HepG2 (cell line): Measurements from ENCODE around the gene ATP5F1E. TPM values are rescaled to one million over a fixed set of nuclear protein-coding genes. Genes with fewer than 3 reads are reported as not detected.

Experiments used
- AHR ChIP-seq: IDR thresholded peaks from 2 replicates; pipeline ENCODE4 v1.6.1; 2018; ENCODE audit warnings: missing genetic modification reagents, missing compliant biosample characterization
- FOXK1 ChIP-seq: sonication (generic); formaldehyde crosslinking; IDR thresholded peaks from 2 replicates; pipeline ENCODE4 v1.4.0; 2020; ENCODE audit warnings: low read depth, missing genetic modification reagents, borderline replicate concordance
- GATAD2A ChIP-seq: IDR thresholded peaks from 2 replicates; pipeline ENCODE4 v1.6.1; 2016
- HNF4G ChIP-seq, 2 experiments: sonication (generic) in 1 of 2; formaldehyde crosslinking in 1 of 2; IDR thresholded peaks; 2 replicates each; pipeline versions ENCODE4 v1.4.0 to v1.6.1; 2011 to 2020; ENCODE audit warnings: borderline replicate concordance in 2 of 2, low read depth in 2 of 2, mild to moderate bottlenecking in 2 of 2, low read length in 1 of 2, missing genetic modification reagents in 1 of 2, moderate library complexity in 1 of 2
- HOXD1 ChIP-seq: sonication (generic); formaldehyde crosslinking; IDR thresholded peaks from 2 replicates; pipeline ENCODE4 v1.5.0; 2020; ENCODE audit warnings: missing genetic modification reagents
- RFXAP ChIP-seq: sonication (generic); formaldehyde crosslinking; IDR thresholded peaks from 2 replicates; pipeline ENCODE4 v1.4.0; 2020; ENCODE audit warnings: missing genetic modification reagents, borderline replicate concordance
- SIN3A ChIP-seq: IDR thresholded peaks from 2 replicates; pipeline ENCODE4 v1.6.1; 2011; ENCODE audit warnings: low read depth, mild to moderate bottlenecking, control low read depth, low read length, borderline replicate concordance
- YEATS2 ChIP-seq: sonication (generic); formaldehyde crosslinking; IDR thresholded peaks from 2 replicates; pipeline ENCODE4 v1.4.0; 2020; ENCODE audit warnings: missing genetic modification reagents, borderline replicate concordance
- ZIK1 ChIP-seq: sonication (generic); formaldehyde crosslinking; IDR thresholded peaks from 2 replicates; pipeline ENCODE4 v1.5.0; 2020; ENCODE audit warnings: mild to moderate bottlenecking, low read depth, missing genetic modification reagents, borderline replicate concordance
- ZMYM3 ChIP-seq: sonication (generic); formaldehyde crosslinking; IDR thresholded peaks from 2 replicates; pipeline ENCODE4 v1.5.1; 2020; ENCODE audit warnings: mild to moderate bottlenecking, missing genetic modification reagents
- ZNF337 ChIP-seq: sonication (generic); formaldehyde crosslinking; IDR thresholded peaks from 2 replicates; pipeline ENCODE4 v1.5.1; 2020; ENCODE audit warnings: missing genetic modification reagents, low read depth, mild to moderate bottlenecking, borderline replicate concordance
- ZNF33B ChIP-seq: sonication (generic); formaldehyde crosslinking; IDR thresholded peaks from 2 replicates; pipeline ENCODE4 v1.5.1; 2020; ENCODE audit warnings: mild to moderate bottlenecking, missing genetic modification reagents
- ZNF747 ChIP-seq: sonication (generic); formaldehyde crosslinking; IDR thresholded peaks from 2 replicates; pipeline ENCODE4 v1.8.1; 2023; ENCODE audit warnings: missing genetic modification reagents, mild to moderate bottlenecking, borderline replicate concordance
- ZNF772 ChIP-seq: sonication (generic); formaldehyde crosslinking; IDR thresholded peaks from 2 replicates; pipeline ENCODE4 v1.5.0; 2020; ENCODE audit warnings: mild to moderate bottlenecking, missing genetic modification reagents
- polyA plus RNA-seq, 8 experiments: library from polyadenylated mRNA; depleted of rRNA in 3 of 8; stranded (reverse) in 7 of 8; unstranded in 1 of 8; fragments of >200 nt; fragmentation: Illumina TruSeq in 4 of 8; extraction: Trizol in 4 of 8; gene quantifications; 2 replicates each; pipeline versions ENCODE4 v1.2.1 to v1.2.3, GENCODE V29; 2011 to 2016; ENCODE audit warnings: low read depth in 4 of 8, missing spikeins in 1 of 8, mixed read lengths in 1 of 8; ENCODE audit not compliant: insufficient read depth in 1 of 8
- total RNA-seq, 5 experiments: library from RNA; depleted of rRNA; stranded (reverse); fragments of >200 nt; fragmentation: Illumina TruSeq; extraction: Trizol; gene quantifications; 2 replicates each; pipeline ENCODE4 v1.2.3, GENCODE V29; 2016; ENCODE audit warnings: low read depth in 1 of 5
- TF ChIP-seq, protein P1 (sequence below): sonication (generic); formaldehyde crosslinking; IDR thresholded peaks from 2 replicates; pipeline ENCODE4 v1.5.0; 2020; ENCODE audit warnings: mild to moderate bottlenecking, missing genetic modification reagents, borderline replicate concordance
- TF ChIP-seq, protein P2 (sequence below): IDR thresholded peaks from 2 replicates; pipeline ENCODE4 v1.6.1; 2018; ENCODE audit warnings: missing genetic modification reagents
- TF ChIP-seq, protein P3 (sequence below): sonication (generic); formaldehyde crosslinking; conservative IDR thresholded peaks from 2 replicates; pipeline ENCODE4 v1.4.0; 2020; ENCODE audit warnings: missing genetic modification reagents
- TF ChIP-seq, protein P4 (sequence below): sonication (generic); formaldehyde crosslinking; IDR thresholded peaks from 2 replicates; pipeline ENCODE4 v1.5.1; 2020; ENCODE audit warnings: mild to moderate bottlenecking, missing genetic modification reagents, moderate library complexity

ATP5F1E gene
- total and polyA plus RNA-seq, 2 of the 13 experiments (the other 11 are each of a cell fraction or from before 2014, with no cell fraction given), result 121 to 134 TPM

DNA sequence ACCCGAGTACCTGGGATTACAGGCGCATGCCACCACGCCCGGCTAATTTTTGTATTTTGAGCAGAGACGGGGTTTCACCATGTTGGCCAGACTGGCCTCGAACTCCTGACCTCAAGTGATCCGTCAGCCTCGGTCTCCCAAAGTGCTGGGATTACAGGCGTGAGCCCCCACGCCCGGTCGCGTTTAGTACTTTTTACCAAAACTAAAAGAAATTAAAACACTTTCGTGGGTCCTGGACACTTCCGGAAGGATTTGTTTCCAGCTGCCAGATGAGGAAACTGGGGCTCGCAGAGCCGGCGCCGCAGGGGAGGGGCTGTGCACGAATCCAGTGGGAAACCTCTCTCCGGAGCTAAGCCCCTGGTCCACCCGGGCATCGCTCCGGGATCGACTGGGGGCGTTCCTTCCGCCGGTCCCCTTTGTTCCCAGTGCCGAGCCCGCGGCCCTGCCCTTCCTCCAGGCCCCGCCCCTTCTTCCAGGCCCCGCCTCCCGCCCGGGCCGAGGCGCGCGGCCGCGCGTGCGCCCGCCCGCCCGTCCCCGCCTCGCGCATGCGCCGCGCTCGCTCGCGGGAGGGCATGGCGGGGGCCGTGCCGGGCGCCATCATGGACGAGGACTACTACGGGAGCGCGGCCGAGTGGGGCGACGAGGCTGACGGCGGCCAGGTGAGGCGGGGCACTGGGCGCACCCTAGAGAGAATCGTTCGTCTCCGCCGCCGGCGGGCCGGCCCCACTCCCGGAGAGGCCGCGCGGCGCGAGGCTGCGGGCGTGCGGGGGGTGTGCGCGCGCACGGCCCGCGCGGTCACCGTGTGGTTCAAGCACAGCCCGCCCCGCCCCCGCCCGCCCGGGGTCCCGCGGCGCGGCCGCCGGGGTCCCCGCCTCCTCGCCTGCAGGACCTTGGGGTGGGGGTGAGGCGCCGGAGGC lies 51.2 kb downstream of the ATP5F1E start, which contains the start of gene NELFCD (continued):
- TF ChIP-seq, protein P1, sequence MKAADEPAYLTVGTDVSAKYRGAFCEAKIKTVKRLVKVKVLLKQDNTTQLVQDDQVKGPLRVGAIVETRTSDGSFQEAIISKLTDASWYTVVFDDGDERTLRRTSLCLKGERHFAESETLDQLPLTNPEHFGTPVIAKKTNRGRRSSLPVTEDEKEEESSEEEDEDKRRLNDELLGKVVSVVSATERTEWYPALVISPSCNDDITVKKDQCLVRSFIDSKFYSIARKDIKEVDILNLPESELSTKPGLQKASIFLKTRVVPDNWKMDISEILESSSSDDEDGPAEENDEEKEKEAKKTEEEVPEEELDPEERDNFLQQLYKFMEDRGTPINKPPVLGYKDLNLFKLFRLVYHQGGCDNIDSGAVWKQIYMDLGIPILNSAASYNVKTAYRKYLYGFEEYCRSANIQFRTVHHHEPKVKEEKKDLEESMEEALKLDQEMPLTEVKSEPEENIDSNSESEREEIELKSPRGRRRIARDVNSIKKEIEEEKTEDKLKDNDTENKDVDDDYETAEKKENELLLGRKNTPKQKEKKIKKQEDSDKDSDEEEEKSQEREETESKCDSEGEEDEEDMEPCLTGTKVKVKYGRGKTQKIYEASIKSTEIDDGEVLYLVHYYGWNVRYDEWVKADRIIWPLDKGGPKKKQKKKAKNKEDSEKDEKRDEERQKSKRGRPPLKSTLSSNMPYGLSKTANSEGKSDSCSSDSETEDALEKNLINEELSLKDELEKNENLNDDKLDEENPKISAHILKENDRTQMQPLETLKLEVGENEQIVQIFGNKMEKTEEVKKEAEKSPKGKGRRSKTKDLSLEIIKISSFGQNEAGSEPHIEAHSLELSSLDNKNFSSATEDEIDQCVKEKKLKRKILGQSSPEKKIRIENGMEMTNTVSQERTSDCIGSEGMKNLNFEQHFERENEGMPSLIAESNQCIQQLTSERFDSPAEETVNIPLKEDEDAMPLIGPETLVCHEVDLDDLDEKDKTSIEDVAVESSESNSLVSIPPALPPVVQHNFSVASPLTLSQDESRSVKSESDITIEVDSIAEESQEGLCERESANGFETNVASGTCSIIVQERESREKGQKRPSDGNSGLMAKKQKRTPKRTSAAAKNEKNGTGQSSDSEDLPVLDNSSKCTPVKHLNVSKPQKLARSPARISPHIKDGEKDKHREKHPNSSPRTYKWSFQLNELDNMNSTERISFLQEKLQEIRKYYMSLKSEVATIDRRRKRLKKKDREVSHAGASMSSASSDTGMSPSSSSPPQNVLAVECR (CRISPR knock-in tag), result peak; percentile 63
- no peak for TF ChIP-seq ZNF33B (CRISPR knock-in tag)
- TF ChIP-seq, protein P2, sequence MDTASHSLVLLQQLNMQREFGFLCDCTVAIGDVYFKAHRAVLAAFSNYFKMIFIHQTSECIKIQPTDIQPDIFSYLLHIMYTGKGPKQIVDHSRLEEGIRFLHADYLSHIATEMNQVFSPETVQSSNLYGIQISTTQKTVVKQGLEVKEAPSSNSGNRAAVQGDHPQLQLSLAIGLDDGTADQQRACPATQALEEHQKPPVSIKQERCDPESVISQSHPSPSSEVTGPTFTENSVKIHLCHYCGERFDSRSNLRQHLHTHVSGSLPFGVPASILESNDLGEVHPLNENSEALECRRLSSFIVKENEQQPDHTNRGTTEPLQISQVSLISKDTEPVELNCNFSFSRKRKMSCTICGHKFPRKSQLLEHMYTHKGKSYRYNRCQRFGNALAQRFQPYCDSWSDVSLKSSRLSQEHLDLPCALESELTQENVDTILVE (CRISPR knock-in tag), result peak; percentile 73; the same call in 1 of the 2 replicates
- 0 out of 2 replicates have a peak, but pooled peaks have one; percentile 40 for TF ChIP-seq ZNF337 (CRISPR knock-in tag)
- peak; percentile 29; the same call in 1 of the 2 replicates for TF ChIP-seq ZNF772 (CRISPR knock-in tag)
- TF ChIP-seq, protein P3, sequence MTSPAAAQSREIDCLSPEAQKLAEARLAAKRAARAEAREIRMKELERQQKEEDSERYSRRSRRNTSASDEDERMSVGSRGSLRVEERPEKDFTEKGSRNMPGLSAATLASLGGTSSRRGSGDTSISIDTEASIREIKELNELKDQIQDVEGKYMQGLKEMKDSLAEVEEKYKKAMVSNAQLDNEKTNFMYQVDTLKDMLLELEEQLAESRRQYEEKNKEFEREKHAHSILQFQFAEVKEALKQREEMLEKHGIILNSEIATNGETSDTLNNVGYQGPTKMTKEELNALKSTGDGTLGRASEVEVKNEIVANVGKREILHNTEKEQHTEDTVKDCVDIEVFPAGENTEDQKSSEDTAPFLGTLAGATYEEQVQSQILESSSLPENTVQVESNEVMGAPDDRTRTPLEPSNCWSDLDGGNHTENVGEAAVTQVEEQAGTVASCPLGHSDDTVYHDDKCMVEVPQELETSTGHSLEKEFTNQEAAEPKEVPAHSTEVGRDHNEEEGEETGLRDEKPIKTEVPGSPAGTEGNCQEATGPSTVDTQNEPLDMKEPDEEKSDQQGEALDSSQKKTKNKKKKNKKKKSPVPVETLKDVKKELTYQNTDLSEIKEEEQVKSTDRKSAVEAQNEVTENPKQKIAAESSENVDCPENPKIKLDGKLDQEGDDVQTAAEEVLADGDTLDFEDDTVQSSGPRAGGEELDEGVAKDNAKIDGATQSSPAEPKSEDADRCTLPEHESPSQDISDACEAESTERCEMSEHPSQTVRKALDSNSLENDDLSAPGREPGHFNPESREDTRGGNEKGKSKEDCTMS, result 0 out of 2 replicates have a peak, but pooled peaks have one; percentile 42
- peak; percentile 26; the same call in 1 of the 2 replicates for TF ChIP-seq YEATS2 (CRISPR knock-in tag)
- TF ChIP-seq HOXD1, result peak; percentile 78
- TF ChIP-seq, protein P4, sequence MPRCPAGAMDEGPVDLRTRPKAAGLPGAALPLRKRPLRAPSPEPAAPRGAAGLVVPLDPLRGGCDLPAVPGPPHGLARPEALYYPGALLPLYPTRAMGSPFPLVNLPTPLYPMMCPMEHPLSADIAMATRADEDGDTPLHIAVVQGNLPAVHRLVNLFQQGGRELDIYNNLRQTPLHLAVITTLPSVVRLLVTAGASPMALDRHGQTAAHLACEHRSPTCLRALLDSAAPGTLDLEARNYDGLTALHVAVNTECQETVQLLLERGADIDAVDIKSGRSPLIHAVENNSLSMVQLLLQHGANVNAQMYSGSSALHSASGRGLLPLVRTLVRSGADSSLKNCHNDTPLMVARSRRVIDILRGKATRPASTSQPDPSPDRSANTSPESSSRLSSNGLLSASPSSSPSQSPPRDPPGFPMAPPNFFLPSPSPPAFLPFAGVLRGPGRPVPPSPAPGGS, result peak; percentile 28; the same call in 1 of the 2 replicates
- TF ChIP-seq FOXK1 (CRISPR knock-in tag), result peak; percentile 11; the same call in 1 of the 2 replicates
- peak; percentile 32; the same call in 1 of the 2 replicates for TF ChIP-seq ZNF747 (CRISPR knock-in tag)
- peak; percentile 73 for TF ChIP-seq GATAD2A
- peak; percentile 92 for TF ChIP-seq ZMYM3 (CRISPR knock-in tag)
- peak; percentile 80 for TF ChIP-seq ZIK1 (CRISPR knock-in tag)
- TF ChIP-seq AHR (CRISPR knock-in tag), result 0 out of 2 replicates have a peak, but pooled peaks have one; percentile 41
- peak; percentile 28; the same call in 1 of the 2 replicates for TF ChIP-seq HNF4G (IDR thresholded peaks at IDR 0.05; ENCODE audit: borderline replicate concordance, low read depth, low read length)
- TF ChIP-seq HNF4G (CRISPR knock-in tag; IDR thresholded peaks at IDR 0.05; ENCODE audit: borderline replicate concordance, low read depth), result no peak
- TF ChIP-seq SIN3A, result peak; percentile 68; the same call in 1 of the 2 replicates
- TF ChIP-seq RFXAP (CRISPR knock-in tag), result peak; percentile 82; the same call in 1 of the 2 replicates
